DND-41 (cell line): ENCODE data around the gene C1QTNF6.

ENCODE experiments used
- CTCF ChIP-seq: IDR thresholded peaks from 2 replicates; pipeline ENCODE4 v1.5.1; 2012; ENCODE audit warnings: borderline replicate concordance, low read length, moderate library complexity, mild to moderate bottlenecking; ENCODE audit not compliant: poor library complexity, severe bottlenecking; ENCODE audit errors: extremely low read depth
- EZH2 ChIP-seq: IDR thresholded peaks from 3 replicates; pipeline ENCODE4 v1.6.1; 2012; ENCODE audit warnings: borderline replicate concordance, low read depth, mild to moderate bottlenecking, moderate library complexity, low read length, inconsistent platforms; ENCODE audit not compliant: severe bottlenecking

DNA sequence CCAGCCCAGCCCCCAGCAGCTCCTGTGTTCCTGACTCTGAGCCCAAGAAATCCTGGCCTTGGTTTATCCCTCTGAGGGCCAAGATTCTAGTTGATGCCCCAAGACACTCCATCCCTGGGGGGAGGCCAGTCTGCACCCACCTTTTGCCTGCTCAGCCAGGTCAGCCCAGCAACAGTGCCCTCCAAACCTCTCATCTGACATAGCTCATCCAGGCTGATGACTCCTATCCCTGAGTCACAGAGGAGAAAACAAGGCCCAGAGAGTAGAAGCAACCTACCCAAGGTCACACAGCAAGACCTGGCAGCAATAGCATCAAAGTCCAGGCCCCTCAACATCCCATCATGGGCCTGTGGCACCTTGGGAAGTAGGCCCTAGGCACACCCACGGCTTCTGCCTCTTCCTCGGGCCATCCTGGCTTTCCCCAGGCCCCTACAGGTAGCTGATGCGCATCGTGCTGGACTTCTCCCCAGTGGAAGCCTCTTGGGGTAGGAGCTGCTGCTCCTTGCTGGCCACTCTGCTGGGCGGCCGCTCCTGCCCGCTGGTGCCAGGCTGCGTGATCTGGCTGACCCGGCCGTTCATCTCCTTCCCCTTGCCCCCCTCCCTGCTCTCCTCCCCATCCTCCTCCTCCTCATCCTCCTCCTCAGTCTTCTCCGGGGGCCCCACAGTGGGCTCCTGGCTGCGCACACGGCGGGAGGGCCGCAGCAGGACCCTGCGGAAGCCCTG lies 18.2 kb upstream of the C1QTNF6 start:
- TF ChIP-seq CTCF (no peak), EZH2 (no peak)
